DMS114 treated with DMSO at 0.1 percent for 48 hours (cell line): Measurements from ENCODE around the gene SIT1.

ENCODE experiments used
- DNase-seq: peaks from one replicate; lab custom pipeline; 2025; ENCODE audit not compliant: unreplicated experiment; lab: John Stamatoyannopoulos, UW

The SIT1 gene

GRCh38 chr9:35682520-35683315 is 32.0 kb upstream of the SIT1 start:
- DNase-seq = no peak

GRCh38 chr9:35682051-35682450 is 31.3 kb upstream of the SIT1 start:
- DNase-seq = no peak

DNA sequence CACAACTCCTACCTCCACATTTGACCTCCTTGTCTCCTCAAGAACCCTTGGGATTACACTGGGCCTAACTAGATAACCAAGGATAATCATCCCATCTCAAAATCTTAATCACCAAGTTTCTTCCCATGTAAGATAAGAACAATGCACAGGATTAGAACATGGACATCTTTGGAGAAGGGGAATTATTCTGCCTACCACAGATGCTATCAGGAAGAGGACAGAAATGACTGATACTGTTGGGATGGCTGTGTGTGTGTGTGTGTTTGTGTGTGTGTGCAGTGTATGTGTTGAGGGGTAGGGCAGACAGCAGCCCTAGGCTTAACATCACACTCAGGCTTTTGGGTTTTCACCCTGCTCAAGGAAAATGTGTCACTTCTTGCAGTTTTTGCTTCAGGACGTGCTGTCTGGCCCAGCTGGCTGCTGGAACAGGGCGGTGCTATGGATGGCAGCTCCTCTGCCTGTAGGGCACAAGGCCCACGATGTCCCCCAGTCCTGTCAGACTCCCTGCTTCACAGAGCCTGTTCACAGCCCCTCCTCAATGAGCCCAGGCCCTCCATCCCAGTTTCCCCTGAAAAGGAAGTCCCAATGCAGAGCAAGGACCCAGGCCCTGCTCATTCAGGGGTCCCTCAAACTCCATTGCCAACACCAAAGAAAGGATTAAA is 30.7 kb upstream of the SIT1 start:
- no peak for DNase-seq

DNA sequence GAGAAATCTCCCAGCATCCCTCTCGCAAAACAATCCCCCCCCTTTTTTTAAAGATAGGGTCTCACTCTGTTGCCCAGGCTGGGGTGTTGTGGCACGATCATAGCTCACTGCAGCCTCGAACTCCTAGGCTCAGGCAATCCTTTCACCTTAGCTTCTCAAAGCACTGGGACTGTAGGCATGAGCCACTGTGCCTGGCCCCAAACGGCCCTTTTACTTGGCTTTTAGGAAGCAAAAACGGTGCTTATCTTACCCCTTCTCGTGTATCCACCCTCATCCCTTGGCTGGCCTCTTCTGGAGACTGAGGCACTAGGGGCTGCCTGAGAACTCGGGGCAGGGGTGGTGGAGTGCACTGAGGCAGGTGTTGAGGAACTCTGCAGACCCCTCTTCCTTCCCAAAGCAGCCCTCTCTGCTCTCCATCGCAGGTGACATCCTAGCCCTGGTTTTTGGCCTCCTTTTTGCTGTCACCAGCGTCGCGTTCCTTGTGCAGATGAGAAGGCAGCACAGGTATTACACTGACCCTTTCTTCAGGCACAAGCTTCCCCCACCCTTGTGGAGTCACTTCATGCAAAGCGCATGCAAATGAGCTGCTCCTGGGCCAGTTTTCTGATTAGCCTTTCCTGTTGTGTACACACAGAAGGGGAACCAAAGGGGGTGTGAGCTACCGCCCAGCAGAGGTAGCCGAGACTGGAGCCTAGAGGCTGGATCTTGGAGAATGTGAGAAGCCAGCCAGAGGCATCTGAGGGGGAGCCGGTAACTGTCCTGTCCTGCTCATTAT is 29.8 kb upstream of the SIT1 start:
- DNase-seq = no peak

DNA sequence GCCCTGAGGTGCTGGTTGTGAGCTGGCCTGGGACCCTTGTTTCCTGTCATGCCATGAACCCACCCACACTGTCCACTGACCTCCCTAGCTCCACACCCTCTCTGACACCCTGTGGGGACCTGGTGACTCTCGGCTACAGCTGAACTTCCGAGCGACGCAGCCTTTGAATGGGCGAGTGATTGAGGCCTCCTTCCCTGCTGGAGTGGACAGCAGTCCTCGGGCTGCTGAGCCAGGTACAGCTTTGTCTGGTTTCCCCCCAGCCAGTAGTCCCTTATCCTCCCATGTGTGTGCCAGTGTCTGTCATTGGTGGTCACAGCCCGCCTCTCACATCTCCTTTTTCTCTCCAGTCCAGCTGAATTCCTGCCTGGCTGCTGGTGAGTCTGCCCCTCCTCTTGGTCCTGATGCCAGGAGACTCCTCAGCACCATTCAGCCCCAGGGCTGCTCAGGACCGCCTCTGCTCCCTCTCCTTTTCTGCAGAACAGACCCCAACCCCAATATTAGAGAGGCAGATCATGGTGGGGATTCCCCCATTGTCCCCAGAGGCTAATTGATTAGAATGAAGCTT is 29.1 kb upstream of the SIT1 start:
- DNase-seq = no peak

DNA sequence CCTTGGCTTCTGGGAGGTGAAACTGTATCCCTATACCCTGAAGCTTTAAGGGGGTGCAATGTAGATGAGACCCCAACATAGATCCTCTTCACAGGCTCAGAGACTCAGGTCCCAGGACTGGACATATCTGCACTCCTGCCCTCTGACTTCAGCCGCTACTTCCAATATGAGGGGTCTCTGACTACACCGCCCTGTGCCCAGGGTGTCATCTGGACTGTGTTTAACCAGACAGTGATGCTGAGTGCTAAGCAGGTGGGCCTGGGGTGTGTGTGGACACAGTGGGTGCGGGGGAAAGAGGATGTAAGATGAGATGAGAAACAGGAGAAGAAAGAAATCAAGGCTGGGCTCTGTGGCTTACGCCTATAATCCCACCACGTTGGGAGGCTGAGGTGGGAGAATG is 28.4 kb upstream of the SIT1 start:
- no peak for DNase-seq

GRCh38 chr9:35675732-35676392 is 25.1 kb upstream of the SIT1 start:
- DNase-seq = peak; percentile 14

DNA sequence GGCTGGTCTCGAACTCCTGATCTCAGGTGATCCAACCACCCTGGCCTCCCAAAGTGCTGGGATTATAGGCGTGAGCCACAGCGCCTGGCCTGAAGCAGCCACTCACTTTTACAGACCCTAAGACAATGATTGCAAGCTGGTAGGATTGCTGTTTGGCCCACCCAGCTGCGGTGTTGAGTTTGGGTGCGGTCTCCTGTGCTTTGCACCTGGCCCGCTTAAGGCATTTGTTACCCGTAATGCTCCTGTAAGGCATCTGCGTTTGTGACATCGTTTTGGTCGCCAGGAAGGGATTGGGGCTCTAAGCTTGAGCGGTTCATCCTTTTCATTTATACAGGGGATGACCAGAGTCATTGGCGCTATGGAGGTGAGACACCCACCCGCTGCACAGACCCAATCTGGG is 24.5 kb upstream of the SIT1 start:
- no peak for DNase-seq

DNA sequence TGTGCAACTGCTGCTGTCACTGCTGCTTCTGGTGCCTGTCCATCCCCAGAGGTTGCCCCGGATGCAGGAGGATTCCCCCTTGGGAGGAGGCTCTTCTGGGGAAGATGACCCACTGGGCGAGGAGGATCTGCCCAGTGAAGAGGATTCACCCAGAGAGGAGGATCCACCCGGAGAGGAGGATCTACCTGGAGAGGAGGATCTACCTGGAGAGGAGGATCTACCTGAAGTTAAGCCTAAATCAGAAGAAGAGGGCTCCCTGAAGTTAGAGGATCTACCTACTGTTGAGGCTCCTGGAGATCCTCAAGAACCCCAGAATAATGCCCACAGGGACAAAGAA is 23.3 kb upstream of the SIT1 start:
- DNase-seq = no peak

- no peak for DNase-seq
These were observed 22.6 kb upstream of the SIT1 start, which contains the start of gene CA9 for GRCh38 chr9:35673132-35674024. Gene CA9, plus strand, starts transcription at chr9:35673928. Its CDS starts 32 bp downstream, at chr9:35673960.

DNA sequence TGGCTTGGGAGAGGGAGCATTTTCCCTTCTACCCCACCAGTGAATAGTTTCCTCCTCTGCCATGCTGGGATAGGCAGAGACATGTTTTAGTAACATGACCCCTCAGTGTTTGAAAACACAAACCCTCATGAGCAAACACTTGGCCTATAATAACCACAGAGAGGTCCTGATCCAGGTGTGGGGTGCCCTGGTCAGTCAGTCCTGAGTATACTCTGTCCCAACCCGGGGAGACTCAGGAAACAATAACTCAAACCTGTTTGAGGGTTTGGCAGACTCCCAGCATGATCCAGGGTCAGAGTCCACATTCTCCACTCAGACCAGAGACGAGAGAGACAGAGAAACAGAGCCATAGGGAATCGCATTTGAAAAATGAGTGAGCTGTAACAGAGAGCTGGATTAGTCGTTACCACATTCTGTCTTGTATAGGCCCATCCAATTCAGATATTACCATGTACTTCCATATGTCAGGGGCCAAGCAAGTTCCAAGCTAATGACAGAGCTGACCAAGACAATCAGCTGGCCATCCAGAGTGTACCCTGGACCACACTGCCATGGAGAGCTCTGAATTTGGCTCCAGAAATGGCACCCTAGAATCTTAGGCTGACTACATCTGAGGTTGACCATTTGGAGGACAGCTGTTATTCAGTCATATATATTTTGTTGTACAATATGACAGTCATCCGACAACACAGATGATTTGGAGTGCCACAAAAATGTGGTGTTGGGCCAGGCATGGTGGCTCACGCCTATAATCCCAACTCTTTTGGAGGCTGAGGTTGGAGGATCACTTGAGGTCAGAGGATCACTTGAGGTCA is 18.8 kb upstream of the SIT1 start:
- no peak for DNase-seq

DNA sequence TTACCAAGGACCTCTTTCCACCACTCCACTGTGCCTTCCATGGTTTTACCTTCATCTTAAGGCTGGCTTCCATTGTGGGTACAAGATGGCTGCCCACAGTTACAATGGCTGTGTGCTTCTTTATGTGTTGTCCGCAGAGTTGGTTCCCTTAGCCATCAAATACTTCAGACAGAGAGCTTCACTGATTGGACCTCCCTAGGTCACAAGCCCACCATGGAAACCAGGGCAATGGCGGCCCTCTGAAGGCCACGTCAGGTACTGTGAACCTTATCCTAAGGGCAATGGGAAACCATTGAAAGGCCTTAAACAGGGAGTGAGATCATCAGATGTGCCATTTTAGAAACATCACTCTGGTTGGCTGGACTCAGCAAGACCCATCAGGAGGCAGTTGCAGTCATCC is 17.2 kb upstream of the SIT1 start:
- no peak for DNase-seq

DNA sequence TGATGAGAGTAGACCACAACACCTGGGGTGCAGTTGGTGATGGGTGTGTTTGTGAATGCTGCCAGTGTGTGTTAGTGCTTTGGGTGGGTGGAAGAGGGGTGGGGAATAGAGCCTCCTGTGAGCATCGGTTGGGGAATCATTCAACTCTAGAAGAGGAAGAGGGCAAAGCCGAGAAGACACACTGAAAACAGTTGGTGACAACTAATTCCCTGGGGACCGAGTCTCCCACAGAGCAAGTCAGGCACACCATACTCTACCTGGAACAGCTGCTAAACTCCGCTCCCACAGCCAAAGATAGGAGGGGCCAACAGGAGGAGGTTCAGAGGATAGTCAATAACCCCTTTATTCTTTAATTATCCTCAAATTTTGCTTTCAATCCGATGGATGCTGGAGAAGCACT is 15.8 kb upstream of the SIT1 start:
- no peak for DNase-seq

DNA sequence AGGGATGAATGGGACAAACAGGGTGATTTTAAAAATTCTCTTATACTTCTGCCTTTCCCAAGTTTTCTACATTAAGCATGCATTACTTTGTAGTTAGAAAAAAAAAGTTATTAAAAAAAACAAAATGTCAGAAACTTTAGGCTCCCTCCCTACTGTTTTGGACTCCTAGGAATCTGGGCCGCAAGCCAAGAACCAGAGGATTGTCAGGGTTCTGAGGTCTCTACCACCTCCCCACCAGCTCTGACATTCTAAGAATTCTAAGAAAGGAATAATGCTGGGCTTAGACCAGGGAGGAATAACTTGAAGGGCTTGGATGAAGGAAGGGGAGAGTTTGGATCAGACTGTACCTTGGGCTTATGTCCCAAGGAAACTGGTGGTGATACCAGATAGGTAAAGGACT is 15.3 kb upstream of the SIT1 start:
- DNase-seq = no peak

- no peak for DNase-seq
These were observed 14.7 kb upstream of the SIT1 start for GRCh38 chr9:35665471-35665818.

GRCh38 chr9:35664531-35665470 is 14.1 kb upstream of the SIT1 start, which contains the start of gene ARHGEF39:
Gene ARHGEF39, minus strand, starts transcription at chr9:35665195. Its CDS starts 26 bp downstream, at chr9:35665169.
- DNase-seq = peak; percentile 42

GRCh38 chr9:35662437-35662836 is 11.7 kb upstream of the SIT1 start:
- DNase-seq = no peak

DNA sequence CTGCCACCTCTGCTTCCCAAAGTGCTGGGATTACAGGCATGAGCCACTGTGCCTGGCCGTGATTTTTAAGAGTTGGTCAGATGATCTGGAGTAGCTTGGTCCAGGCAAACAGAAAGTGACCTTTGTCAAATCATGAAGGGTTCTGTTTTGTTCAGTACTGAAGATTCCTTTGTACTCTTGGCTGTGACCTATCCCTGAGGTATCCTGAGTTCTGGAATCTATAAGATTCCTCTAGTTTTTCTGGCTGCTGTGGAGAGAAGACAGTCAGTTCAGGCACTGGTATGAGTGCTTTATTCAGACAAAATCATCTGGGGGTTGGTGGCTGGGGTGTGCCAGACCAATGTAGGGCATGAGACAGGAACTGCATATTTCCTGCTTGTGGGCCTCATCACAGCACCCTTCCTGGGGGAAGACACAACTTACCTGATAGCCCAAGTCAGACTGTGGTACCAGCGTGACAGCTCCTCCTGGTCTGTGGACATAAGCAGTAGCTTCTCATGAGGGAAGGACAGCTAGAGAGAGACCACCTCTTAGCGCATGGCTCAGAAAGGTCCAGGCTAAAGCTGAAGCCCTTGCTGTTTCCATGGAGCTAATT is 11.1 kb upstream of the SIT1 start:
- DNase-seq = no peak
